GM19023 (cell line): ENCODE results near the gene DYRK1A.

Experiments
- ATAC-seq: cut with Tn5 transposase; IDR thresholded peaks from one replicate; pipeline ENCODE4 v1.9.1; 2021; ENCODE audit warnings: mild to moderate bottlenecking, moderate library complexity; ENCODE audit not compliant: unreplicated experiment

The DYRK1A gene

GRCh38 chr21:37474342-37474741 lies 107.8 kb downstream of the DYRK1A start:
- ATAC-seq: no peak

GRCh38 chr21:37475186-37475868 lies 108.8 kb downstream of the DYRK1A start:
- ATAC-seq: no peak

DNA sequence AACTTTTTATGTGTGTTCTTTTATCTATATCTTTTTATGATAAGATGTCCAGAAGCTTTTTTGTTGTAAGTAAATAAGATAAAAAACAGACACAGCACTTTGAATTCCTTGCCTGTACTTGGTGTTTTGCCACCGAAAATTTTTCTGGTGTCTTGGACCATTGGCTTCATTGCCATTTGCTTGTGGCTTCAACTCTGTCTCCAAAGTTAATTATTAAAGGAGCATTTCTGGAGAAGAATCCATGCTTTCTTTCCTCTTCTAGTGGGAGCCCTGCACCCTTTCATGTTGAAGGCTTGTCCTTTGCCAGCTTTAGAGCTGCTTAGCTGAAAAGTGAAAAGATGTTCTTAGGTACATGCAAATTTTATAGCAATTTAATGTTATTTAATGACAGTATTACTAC lies 112.2 kb downstream of the DYRK1A start:
- no peak for ATAC-seq

DNA sequence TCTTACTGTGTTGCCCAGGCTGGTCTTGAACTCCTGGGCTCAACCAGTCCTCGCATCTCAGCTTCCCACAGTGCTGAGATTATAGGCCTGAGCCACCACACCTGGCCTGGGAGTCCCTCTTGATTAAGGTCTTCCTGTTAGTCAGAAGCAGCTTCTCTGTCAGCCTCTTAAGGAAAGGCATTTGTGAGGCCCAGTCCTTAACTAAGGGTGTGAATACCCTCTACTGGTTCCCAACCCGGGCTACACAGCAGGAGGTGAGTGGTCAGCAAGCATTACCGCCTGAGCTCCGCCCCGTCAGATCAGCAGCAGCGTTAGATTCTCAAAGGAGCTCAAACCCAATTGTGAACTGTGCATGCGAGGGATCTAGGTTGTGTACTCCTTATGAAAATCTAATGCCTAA lies 117.2 kb downstream of the DYRK1A start:
- ATAC-seq: no peak

GRCh38 chr21:37484535-37485474 lies 118.2 kb downstream of the DYRK1A start:
- ATAC-seq: no peak

DNA sequence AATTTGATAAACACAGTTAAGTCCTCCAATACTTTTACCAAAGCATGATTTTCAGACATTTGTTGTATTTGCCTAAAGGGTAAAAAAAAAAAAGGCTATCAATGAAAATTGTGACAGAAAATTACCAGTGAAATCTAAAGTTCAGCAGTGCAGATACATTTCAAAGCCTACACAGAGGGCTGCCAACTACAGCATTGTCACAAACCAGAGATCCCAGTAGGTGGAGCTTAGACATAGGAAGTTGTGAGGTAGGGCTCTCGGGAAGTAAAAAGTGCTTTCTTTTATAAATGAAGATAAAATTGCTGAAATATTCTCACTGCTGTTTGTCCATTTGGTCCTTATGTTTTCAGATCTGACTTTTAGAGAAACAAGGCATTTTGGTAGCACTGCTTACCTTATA lies 123.0 kb downstream of the DYRK1A start:
- ATAC-seq: no peak

GRCh38 chr21:37490084-37490483 lies 123.5 kb downstream of the DYRK1A start:
- no peak for ATAC-seq

DNA sequence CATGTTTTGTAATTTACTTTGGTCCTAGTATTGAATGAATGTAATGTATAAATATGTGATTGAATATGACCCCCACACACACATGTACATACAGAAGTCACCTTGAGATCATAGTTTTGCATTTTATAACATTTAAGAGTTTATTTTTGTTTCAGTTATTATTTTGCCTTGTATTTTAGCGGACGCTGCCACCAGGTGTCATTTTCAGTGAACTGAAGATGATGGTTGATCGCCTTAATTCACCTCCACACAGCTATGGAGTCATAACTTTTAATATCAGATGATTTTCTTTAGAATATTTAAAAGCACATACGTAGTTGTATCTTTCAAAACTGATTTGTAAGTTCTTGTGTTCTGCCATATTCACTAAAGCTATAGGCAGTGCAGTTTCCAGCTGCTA lies 130.4 kb downstream of the DYRK1A start:
- ATAC-seq: no peak

GRCh38 chr21:37498664-37499063 lies 132.1 kb downstream of the DYRK1A start:
- ATAC-seq: no peak

DNA sequence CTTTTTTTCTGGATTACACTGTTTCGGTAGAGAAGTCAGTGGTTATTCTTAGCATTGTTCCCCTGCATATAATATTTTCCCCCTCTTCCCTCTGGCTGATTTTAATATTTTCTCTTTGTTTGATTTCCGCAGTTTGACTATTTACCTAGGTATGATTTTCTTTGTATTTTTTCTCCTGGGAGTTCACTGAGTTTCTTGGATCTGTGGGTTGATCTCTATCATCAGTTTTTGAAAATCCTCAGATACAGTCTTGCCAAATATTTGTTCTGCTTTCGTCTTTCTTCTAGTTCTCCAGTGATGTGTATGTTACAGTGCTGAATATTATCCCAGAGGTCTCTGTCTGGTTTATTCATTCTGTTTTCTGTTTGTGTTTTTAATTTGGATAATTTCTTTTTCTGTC lies 136.4 kb downstream of the DYRK1A start:
- ATAC-seq: no peak

DNA sequence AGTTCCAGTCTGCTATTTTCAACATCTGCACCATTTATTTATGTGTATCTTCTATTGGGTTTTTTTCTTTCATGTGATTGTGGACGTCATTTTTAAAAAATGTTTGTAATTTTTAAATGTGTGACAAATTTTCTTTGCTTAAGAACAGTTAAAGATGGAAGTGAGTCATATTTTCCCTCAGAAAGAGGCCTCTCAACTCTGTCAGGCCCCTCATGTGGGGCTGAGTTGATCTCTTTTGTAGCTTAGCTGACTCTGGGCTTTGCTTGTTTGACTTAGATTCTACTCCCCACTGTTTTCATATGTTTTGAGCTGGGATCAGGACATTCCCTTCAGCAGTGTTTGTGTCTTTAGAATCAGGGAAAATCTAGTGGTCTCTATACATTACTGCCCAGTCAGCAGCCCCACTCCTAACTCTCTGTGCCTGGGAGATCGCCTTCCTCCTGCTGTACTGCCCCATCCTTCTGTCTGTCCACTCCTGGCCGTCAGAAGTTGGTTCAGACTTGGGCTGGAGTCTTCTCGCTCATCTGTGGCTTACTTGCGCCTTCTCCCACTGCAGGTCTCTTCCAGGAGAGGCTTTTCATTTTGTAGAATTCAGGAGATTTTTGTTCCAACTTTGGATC lies 137.4 kb downstream of the DYRK1A start:
- ATAC-seq: no peak

GRCh38 chr21:37505963-37506362 lies 139.4 kb downstream of the DYRK1A start:
- no peak for ATAC-seq

- ATAC-seq: no peak
Observed at GRCh38 chr21:37507716-37508115, 141.1 kb downstream of the DYRK1A start.

- no peak for ATAC-seq
Observed at GRCh38 chr21:37508341-37508740, 141.8 kb downstream of the DYRK1A start.

- no peak for ATAC-seq
Observed at GRCh38 chr21:37509802-37510393, 143.3 kb downstream of the DYRK1A start.

- no peak for ATAC-seq
Observed at GRCh38 chr21:37511848-37512247, 145.3 kb downstream of the DYRK1A start.

DNA sequence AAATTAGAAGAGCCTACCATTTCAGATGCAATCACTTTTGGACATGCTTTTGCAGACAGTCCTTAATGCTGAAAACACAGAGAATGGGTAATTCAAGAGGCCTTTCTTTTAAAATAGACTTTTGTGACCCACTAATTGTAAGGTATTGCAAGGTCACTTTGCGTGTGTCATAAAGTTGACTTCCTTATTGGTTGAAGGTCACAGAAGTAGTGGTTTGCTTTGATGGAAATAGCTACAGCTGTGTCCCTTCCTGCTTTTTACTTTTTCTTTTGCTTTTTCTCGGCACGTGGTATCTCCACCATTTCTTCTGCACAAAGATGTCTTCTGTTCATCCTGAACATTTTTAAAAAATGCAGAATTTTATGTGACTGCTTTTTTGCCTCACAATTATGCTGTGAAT lies 146.8 kb downstream of the DYRK1A start:
- ATAC-seq: no peak

GRCh38 chr21:37514038-37514667 lies 147.6 kb downstream of the DYRK1A start:
- ATAC-seq: no peak

- no peak for ATAC-seq
Observed at GRCh38 chr21:37516998-37517397, 150.4 kb downstream of the DYRK1A start.

- no peak for ATAC-seq
Observed at GRCh38 chr21:37520801-37521200, 154.2 kb downstream of the DYRK1A start.

- ATAC-seq: no peak
Observed at GRCh38 chr21:37521658-37522057, 155.1 kb downstream of the DYRK1A start.
